PC-9 (cell line): Measurements from ENCODE around the gene LAMC1. TPM values are rescaled to one million over a fixed set of nuclear protein-coding genes. Genes with fewer than 3 reads are reported as not detected.

Experiments
- BruUV-seq: library from RNA; stranded (reverse); fragments of 400-500 nt; replicated peaks from 2 replicates; lab custom pipeline; 2021; lab: Mats Ljungman, UMichigan
- CTCF ChIA-PET: fragments of 300-600 bp; sonication (Branson Sonifier 250); formaldehyde crosslinking; loops from one replicate; lab custom pipeline; 2022; ENCODE audit warnings: antibody characterized with exemption; lab: Charles Lee
- POLR2A ChIA-PET: fragments of 300-600 bp; sonication (Branson Sonifier 250); formaldehyde crosslinking; loops from one replicate; lab custom pipeline; 2022; ENCODE audit warnings: antibody characterized with exemption; ENCODE audit not compliant: unreplicated experiment; lab: Charles Lee
- DNase-seq, 2 experiments: peaks; one replicate each; pipeline versions ENCODE4 v3.0.0 to v3.0.0-alpha.2; 2015 to 2022; ENCODE audit warnings: mixed read lengths in 1 of 2
- H2AFZ ChIP-seq: fragments of 200-600 bp; sonication (generic); 2 replicates; pipeline ENCODE4 v1.8.1; 2017; ENCODE audit warnings: antibody characterized with exemption
- H3F3A ChIP-seq: fragments of 200-600 bp; sonication (generic); 2 replicates; pipeline ENCODE4 v1.8.1; 2017; ENCODE audit warnings: antibody characterized with exemption, mild to moderate bottlenecking, low read depth; ENCODE audit not compliant: insufficient read depth
- H3K27ac ChIP-seq: fragments of 200-600 bp; sonication (generic); 2 replicates; pipeline ENCODE4 v1.6.1; 2016; ENCODE audit warnings: mixed run types
- H3K27me3 ChIP-seq: fragments of 200-600 bp; sonication (generic); 2 replicates; pipeline ENCODE4 v1.6.1; 2016; ENCODE audit warnings: low read depth, mixed run types; ENCODE audit not compliant: insufficient read depth
- H3K36me3 ChIP-seq: fragments of 200-600 bp; sonication (generic); 2 replicates; pipeline ENCODE4 v1.6.1; 2016; ENCODE audit warnings: low read depth, mixed run types
- H3K4me1 ChIP-seq: fragments of 200-600 bp; sonication (generic); replicated peaks from 2 replicates; pipeline ENCODE4 v1.6.1; 2016; ENCODE audit warnings: mixed run types; ENCODE audit not compliant: insufficient read depth
- H3K4me2 ChIP-seq: fragments of 200-600 bp; sonication (generic); 2 replicates; pipeline ENCODE4 v1.6.1; 2017; ENCODE audit warnings: mixed run types
- H3K4me3 ChIP-seq: fragments of 200-600 bp; sonication (generic); 2 replicates; pipeline ENCODE4 v1.6.1; 2016; ENCODE audit warnings: mixed run types
- H3K79me2 ChIP-seq: fragments of 200-600 bp; sonication (generic); 2 replicates; pipeline ENCODE4 v1.6.1; 2017; ENCODE audit warnings: low read depth, mixed run types
- H3K9me2 ChIP-seq: fragments of 200-600 bp; sonication (generic); 2 replicates; pipeline ENCODE4 v1.8.1; 2017; ENCODE audit warnings: mild to moderate bottlenecking; ENCODE audit not compliant: insufficient read depth
- H3K9me3 ChIP-seq: fragments of 200-600 bp; sonication (generic); 2 replicates; pipeline ENCODE4 v1.8.1; 2016; ENCODE audit warnings: low read depth; ENCODE audit not compliant: insufficient read depth
- H4K20me1 ChIP-seq: fragments of 200-600 bp; sonication (generic); 2 replicates; pipeline ENCODE4 v1.8.1; 2017; ENCODE audit not compliant: insufficient read depth
- CTCF ChIP-seq: fragments of 200-600 bp; sonication (generic); conservative IDR thresholded peaks from 2 replicates; pipeline ENCODE4 v1.6.1; 2017; ENCODE audit warnings: mixed run types, antibody characterized with exemption, mild to moderate bottlenecking, moderate library complexity
- EZH2 ChIP-seq: fragments of 200-600 bp; sonication (generic); IDR thresholded peaks from 2 replicates; pipeline ENCODE4 v1.8.0; 2017; ENCODE audit warnings: antibody characterized with exemption, low read depth
- intact Hi-C: fragments of 100-400 bp; cut with micrococcal nuclease; formaldehyde crosslinking; loops from one replicate; pipeline ENCODE4 v1.10.0; 2022; ENCODE audit not compliant: unreplicated experiment
- total RNA-seq: library from RNA; stranded (reverse); gene quantifications from 2 replicates; pipeline ENCODE4 v1.2.3, GENCODE V29; 2021

Gene LAMC1
- total RNA-seq, 1 experiment from 2014 or later: 95.5 TPM

DNA sequence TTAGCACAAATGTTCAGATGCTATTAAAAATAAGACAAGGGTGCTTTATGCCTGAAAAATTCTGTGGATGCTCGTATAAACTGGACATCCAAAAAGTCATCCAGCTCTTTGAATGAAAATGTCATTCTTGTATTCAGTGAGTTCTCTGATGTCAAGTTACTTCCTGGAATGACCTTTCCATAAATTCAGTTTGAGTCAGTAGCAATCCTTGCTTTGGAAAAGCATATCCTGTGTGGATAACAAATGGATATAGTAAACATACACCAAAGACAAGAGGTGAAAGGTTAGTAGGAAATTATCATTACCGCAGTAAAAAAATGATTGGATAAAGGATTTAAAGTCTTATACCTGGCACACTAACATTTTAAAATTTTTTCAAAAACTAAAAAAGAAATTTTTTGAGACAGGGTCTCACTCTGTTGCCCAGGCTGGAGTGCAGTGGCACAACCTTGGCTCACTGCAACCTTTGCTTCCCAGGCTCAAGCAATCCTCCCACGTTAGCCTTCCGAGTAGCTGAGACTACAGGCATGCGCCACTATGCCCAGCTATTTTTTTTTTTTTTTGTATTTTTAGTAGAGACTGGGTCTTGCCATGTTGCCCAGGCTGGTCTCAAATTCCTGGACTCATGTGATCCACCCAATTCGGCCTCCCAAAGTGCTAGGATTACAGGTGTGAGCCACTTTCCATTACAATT, 10.8 kb upstream of the LAMC1 start:
- Histone ChIP-seq H3K9me2 (no peaks in the 10 kb centered on the region), H3K79me2 (no peaks in the 10 kb centered on the region), H3K9me3 (peaks cover 6% of the 10 kb centered on the region; the same call in 1 of the 2 replicates), H3K27ac (no peak overlapping the region), H3K4me3 (no peak overlapping the region), H3F3A (no peaks in the 10 kb centered on the region), H3K4me2 (no peak overlapping the region), H2AFZ (no peak overlapping the region), H3K27me3 (no peaks in the 10 kb centered on the region), H3K36me3 (no peaks in the 10 kb centered on the region), H3K4me1 (no peaks in the 10 kb centered on the region), H4K20me1 (no peaks in the 10 kb centered on the region)
- POLR2A ChIA-PET: no interaction called here
- TF ChIP-seq EZH2: no peak
- no peak for TF ChIP-seq CTCF
- BruUV-seq: no TSS peak
- CTCF ChIA-PET: no interaction called here
- DNase-seq: no peak
- intact Hi-C loops: no loop called here

GRCh38 chr1:183019139-183019740, 4.0 kb upstream of the LAMC1 start:
- peak overlapping the region; percentile 48; the same call in 1 of the 2 replicates for H3K27ac ChIP-seq
- H3K27me3 ChIP-seq: no peaks in the 10 kb centered on the region
- no peaks in the 10 kb centered on the region for H4K20me1 ChIP-seq
- CTCF ChIA-PET: interaction anchor here (1.1 kb wide), 1 partner anchor 216 kb away, joined by 3 read pairs; no protein-coding TSS in a partner anchor
- TF ChIP-seq CTCF (no peak), EZH2 (no peak)
- peaks cover 15% of the 10 kb centered on the region for H3K79me2 ChIP-seq
- H3K4me1 ChIP-seq: peaks cover 26% of the 10 kb centered on the region
- POLR2A ChIA-PET: interaction anchor here (0.8 kb wide), 1 partner anchor 57 kb away, joined by 3 read pairs; no protein-coding TSS in a partner anchor
- H3K4me2 ChIP-seq: peak overlapping the region; percentile 29
- DNase-seq: peak; percentile 13 to 73
- peaks cover 26% of the 10 kb centered on the region for H3F3A ChIP-seq
- no peaks in the 10 kb centered on the region for H3K36me3 ChIP-seq
- BruUV-seq: no TSS peak
- H2AFZ ChIP-seq: no peak overlapping the region
- intact Hi-C loops: no loop called here
- H3K4me3 ChIP-seq: no peak overlapping the region
- no peaks in the 10 kb centered on the region for H3K9me3 ChIP-seq
- H3K9me2 ChIP-seq: no peaks in the 10 kb centered on the region

DNA sequence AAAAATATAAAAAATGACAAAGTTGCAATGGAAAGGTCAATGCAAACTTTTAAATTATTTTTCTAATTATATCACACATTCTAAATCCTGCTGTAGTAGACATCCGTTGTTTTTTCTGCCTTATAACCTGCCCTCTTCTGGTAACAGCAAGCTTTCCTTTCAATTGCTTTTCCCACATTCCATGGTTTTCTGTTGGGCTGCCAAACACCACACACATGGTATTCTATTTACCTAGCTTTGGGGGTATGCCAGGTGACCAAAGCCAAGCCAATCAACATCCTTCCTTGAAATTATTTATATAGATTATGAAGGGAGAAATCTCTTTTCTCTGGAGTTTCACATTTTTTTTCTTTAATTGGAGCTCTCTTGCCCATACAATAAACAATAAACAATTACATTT, 3.4 kb upstream of the LAMC1 start:
- TF ChIP-seq EZH2 (no peak), CTCF (no peak)
- Histone ChIP-seq H3F3A (peaks cover 29% of the 10 kb centered on the region), H3K27ac (no peak overlapping the region), H3K79me2 (peaks cover 21% of the 10 kb centered on the region), H4K20me1 (no peaks in the 10 kb centered on the region), H3K36me3 (no peaks in the 10 kb centered on the region), H3K4me3 (no peak overlapping the region), H3K4me2 (peak overlapping the region; percentile 29; the same call in 1 of the 2 replicates), H3K27me3 (no peaks in the 10 kb centered on the region), H3K4me1 (peaks cover 28% of the 10 kb centered on the region), H3K9me2 (no peaks in the 10 kb centered on the region), H3K9me3 (no peaks in the 10 kb centered on the region), H2AFZ (no peak overlapping the region)
- DNase-seq: peak in 1 of 2 experiments; percentile 17
- BruUV-seq: no TSS peak
- ChIA-PET CTCF (interaction anchor here (1.1 kb wide), 1 partner anchor 215 kb away, joined by 3 read pairs; no protein-coding TSS in a partner anchor), POLR2A (interaction anchor here (0.8 kb wide), 1 partner anchor 57 kb away, joined by 3 read pairs; no protein-coding TSS in a partner anchor)
- intact Hi-C loops: loop anchor here (5.0 to 10.0 kb wide), 4 partner anchors 135 to 602 kb away; partner anchors contain the start of genes DHX9 and SMG7
